Ovary (tissue), 3 donors: Measurements from ENCODE around the gene PDE6H.

ENCODE experiments used
- CTCF ChIP-seq, 3 donors: fragments of 450-650 bp in 2 of 3; fragments of 200-600 bp in 1 of 3; IDR thresholded peaks; one replicate each; pipeline versions ENCODE4 v1.5.1 to v1.8.0; 2016 to 2022; ENCODE audit warnings: antibody characterized with exemption in 3 of 3, mild to moderate bottlenecking in 1 of 3
- EP300 ChIP-seq: sonication (generic); formaldehyde crosslinking; IDR thresholded peaks from one replicate; pipeline ENCODE4 v1.6.1; 2017; ENCODE audit warnings: antibody characterized with exemption
- POLR2A ChIP-seq: fragments of 450-650 bp; IDR thresholded peaks from one replicate; pipeline ENCODE4 v1.6.1; 2017; ENCODE audit warnings: antibody characterized with exemption, mild to moderate bottlenecking, moderate library complexity
- donor health status: DM: no; HTN: no; CAD: no.

GRCh38 chr12:14959463-14959862 lies 13.4 kb upstream of the PDE6H start:
- no peak for TF ChIP-seq CTCF (IDR thresholded peaks at IDR 0.05)
- no peak for TF ChIP-seq POLR2A
- no peak for TF ChIP-seq EP300
